OCI-LY1 (cell line): Measurements from ENCODE around the gene MXRA7.

Experiments used
- H2AFZ ChIP-seq: fragments of 200-600 bp; sonication (generic), shearing (Covaris generic); 2 replicates; pipeline ENCODE4 v1.6.0; 2014; ENCODE audit warnings: antibody characterized with exemption, mild to moderate bottlenecking, low read length
- H3F3A ChIP-seq: fragments of 200-600 bp; sonication (generic), shearing (Covaris generic); 2 replicates; pipeline ENCODE4 v1.6.0; 2014; ENCODE audit warnings: mild to moderate bottlenecking, antibody characterized with exemption, low read length, moderate library complexity; ENCODE audit not compliant: insufficient read depth
- H3K27ac ChIP-seq: fragments of 200-600 bp; sonication (generic); 2 replicates; pipeline ENCODE4 v1.5.1; 2014; ENCODE audit warnings: low read length, mixed run types, mild to moderate bottlenecking, low read depth; ENCODE audit not compliant: poor library complexity, severe bottlenecking
- H3K27me3 ChIP-seq: fragments of 200-600 bp; sonication (generic); 2 replicates; pipeline ENCODE4 v1.6.0; 2014; ENCODE audit warnings: antibody characterized with exemption, mild to moderate bottlenecking, low read length, moderate library complexity; ENCODE audit not compliant: insufficient read depth
- H3K36me3 ChIP-seq: fragments of 200-600 bp; sonication (generic); 2 replicates; pipeline ENCODE4 v1.6.1; 2014; ENCODE audit warnings: mild to moderate bottlenecking, antibody characterized with exemption, low read length, moderate library complexity, mixed read lengths; ENCODE audit not compliant: insufficient read depth
- H3K4me1 ChIP-seq: fragments of 200-600 bp; sonication (generic); 2 replicates; pipeline ENCODE4 v1.5.1; 2014; ENCODE audit warnings: mild to moderate bottlenecking, low read length, moderate library complexity; ENCODE audit not compliant: insufficient read depth, severe bottlenecking
- H3K4me2 ChIP-seq: fragments of 200-600 bp; sonication (generic), shearing (Covaris generic); 2 replicates; pipeline ENCODE4 v1.6.1; 2014; ENCODE audit warnings: low read length
- H3K4me3 ChIP-seq: fragments of 200-600 bp; sonication (generic); 2 replicates; pipeline ENCODE4 v1.5.1; 2014; ENCODE audit warnings: low read length, low read depth, mild to moderate bottlenecking, mixed read lengths; ENCODE audit not compliant: poor library complexity, severe bottlenecking
- H3K79me2 ChIP-seq: fragments of 200-600 bp; shearing (Covaris generic); 2 replicates; pipeline ENCODE4 v1.6.1; 2016; ENCODE audit warnings: mixed run types, low read length, mixed read lengths; ENCODE audit not compliant: insufficient read depth
- H3K9ac ChIP-seq: fragments of 200-600 bp; sonication (generic), shearing (Covaris generic); 2 replicates; pipeline ENCODE4 v1.6.1; 2014; ENCODE audit warnings: mild to moderate bottlenecking, low read length, mixed read lengths
- H3K9me2 ChIP-seq: fragments of 200-600 bp; sonication (generic), shearing (Covaris generic); 2 replicates; pipeline ENCODE4 v1.6.1; 2014; ENCODE audit warnings: low read depth, mild to moderate bottlenecking, low read length, mixed read lengths
- H3K9me3 ChIP-seq: fragments of 200-600 bp; shearing (Covaris generic); 2 replicates; pipeline ENCODE4 v1.6.1; 2014; ENCODE audit warnings: low read length, mixed read lengths
- H4K20me1 ChIP-seq: fragments of 200-600 bp; sonication (generic), shearing (Covaris generic); 2 replicates; pipeline ENCODE4 v1.6.0; 2016; ENCODE audit warnings: mild to moderate bottlenecking, low read length; ENCODE audit not compliant: insufficient read depth
- EZH2 ChIP-seq: fragments of 200-600 bp; sonication (generic), shearing (Covaris generic); IDR thresholded peaks from 2 replicates; pipeline ENCODE4 v1.8.0; 2017; ENCODE audit warnings: borderline replicate concordance, mixed run types, mild to moderate bottlenecking, antibody characterized with exemption, low read length, moderate library complexity, mixed read lengths
- TF ChIP-seq, protein P1 (sequence below): fragments of 200-600 bp; sonication (generic), shearing (Covaris generic); IDR thresholded peaks from 2 replicates; pipeline ENCODE4 v1.5.1; 2017; ENCODE audit warnings: mild to moderate bottlenecking, antibody characterized with exemption, low read length, moderate library complexity, mixed read lengths

MXRA7 gene

DNA sequence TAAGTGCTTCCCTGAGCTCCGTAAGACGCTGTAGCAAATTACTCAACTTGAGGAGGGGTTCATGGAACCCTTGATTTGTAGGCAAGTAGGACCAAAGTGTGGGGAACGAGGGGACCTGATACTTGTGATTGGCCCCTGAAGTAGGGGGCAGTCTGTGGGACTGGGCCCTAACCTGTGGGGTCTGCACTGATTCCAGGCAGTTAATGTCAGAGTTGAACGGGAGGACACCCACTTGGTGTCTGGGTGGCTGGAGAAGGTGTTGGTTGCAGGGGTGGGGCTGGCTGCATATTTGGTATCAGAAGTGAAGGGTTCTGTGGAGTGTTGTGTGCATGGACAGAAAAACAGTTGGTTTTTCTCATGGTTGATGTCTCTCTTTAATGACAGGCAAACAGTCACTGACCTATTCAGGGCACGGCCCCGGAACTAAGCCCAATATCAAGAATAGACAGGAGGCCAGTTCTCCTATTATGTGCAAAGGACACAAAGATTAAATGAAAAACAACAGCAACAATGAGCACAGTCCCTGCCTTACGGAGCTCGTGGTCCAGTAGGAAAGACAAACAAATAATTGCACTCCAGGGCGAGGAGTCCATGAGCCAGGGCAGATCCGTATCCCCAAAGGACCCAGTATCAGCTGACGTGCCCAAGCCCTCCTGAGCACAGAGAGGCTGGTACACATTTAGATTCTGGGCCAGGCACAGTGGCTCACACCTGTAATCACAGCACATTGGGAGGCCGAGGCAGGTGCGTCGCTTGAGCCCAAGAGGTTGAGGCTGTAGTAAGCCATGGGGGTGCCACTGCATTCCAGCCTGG, 19.2 kb downstream of the MXRA7 start:
- Histone ChIP-seq H3K79me2 (no peaks in the 10 kb centered on the region), H3K9ac (no peak overlapping the region), H3K9me3 (no peaks in the 10 kb centered on the region), H3K4me1 (no peaks in the 10 kb centered on the region), H4K20me1 (no peaks in the 10 kb centered on the region), H3K4me3 (no peak overlapping the region), H3K27ac (no peak overlapping the region), H3K4me2 (no peak overlapping the region), H3K27me3 (peaks cover 12% of the 10 kb centered on the region; the same call in 1 of the 2 replicates), H3F3A (no peaks in the 10 kb centered on the region), H3K9me2 (no peaks in the 10 kb centered on the region), H2AFZ (no peak overlapping the region), H3K36me3 (no peaks in the 10 kb centered on the region)
- TF ChIP-seq, protein P1, sequence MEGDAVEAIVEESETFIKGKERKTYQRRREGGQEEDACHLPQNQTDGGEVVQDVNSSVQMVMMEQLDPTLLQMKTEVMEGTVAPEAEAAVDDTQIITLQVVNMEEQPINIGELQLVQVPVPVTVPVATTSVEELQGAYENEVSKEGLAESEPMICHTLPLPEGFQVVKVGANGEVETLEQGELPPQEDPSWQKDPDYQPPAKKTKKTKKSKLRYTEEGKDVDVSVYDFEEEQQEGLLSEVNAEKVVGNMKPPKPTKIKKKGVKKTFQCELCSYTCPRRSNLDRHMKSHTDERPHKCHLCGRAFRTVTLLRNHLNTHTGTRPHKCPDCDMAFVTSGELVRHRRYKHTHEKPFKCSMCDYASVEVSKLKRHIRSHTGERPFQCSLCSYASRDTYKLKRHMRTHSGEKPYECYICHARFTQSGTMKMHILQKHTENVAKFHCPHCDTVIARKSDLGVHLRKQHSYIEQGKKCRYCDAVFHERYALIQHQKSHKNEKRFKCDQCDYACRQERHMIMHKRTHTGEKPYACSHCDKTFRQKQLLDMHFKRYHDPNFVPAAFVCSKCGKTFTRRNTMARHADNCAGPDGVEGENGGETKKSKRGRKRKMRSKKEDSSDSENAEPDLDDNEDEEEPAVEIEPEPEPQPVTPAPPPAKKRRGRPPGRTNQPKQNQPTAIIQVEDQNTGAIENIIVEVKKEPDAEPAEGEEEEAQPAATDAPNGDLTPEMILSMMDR = no peak
- no peak for TF ChIP-seq EZH2

DNA sequence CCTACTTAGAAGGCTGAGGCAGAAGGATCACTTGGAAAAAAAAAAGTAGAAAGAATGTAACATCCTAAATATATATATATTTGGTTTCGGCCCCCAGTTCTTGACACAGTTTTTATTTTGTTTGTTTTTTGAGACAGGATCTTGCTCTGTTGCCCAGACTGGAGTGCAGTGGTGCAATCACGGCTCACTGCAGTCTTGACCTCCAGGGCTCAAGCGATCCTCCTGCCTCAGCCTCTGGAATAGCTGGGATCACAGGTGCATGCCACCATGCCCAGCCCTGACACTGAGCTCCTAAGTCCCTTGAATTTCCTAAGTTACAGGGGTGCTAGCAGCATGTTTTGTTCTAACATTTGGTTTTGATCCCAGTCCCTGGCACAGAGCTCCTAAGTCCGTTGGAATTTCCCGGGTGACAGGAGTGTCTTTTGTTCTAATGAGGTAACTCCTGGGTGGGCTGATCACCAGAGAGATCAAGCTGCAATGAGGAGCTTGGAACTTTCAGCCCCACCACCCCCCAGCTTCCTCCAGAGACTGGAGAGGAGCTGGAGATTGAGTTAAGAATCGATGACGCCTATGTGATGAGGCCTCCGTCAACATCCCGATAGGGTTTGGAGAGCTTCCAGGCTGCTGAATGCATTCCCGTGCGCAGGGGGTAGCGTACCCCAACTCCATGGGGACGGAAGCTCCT, 20.0 kb downstream of the MXRA7 start:
- TF ChIP-seq, protein P1 = no peak
- TF ChIP-seq EZH2 = no peak
- H2AFZ ChIP-seq = no peak overlapping the region
- H3K4me1 ChIP-seq = no peaks in the 10 kb centered on the region
- no peaks in the 10 kb centered on the region for H3K9me3 ChIP-seq
- H3K9me2 ChIP-seq = no peaks in the 10 kb centered on the region
- peaks cover 14% of the 10 kb centered on the region; the same call in 1 of the 2 replicates for H3K27me3 ChIP-seq
- H3K79me2 ChIP-seq = no peaks in the 10 kb centered on the region
- H3K36me3 ChIP-seq = no peaks in the 10 kb centered on the region
- no peak overlapping the region for H3K4me2 ChIP-seq
- H3K27ac ChIP-seq = no peak overlapping the region
- H3K9ac ChIP-seq = no peak overlapping the region
- H4K20me1 ChIP-seq = no peaks in the 10 kb centered on the region
- H3K4me3 ChIP-seq = no peak overlapping the region
- no peaks in the 10 kb centered on the region for H3F3A ChIP-seq

DNA sequence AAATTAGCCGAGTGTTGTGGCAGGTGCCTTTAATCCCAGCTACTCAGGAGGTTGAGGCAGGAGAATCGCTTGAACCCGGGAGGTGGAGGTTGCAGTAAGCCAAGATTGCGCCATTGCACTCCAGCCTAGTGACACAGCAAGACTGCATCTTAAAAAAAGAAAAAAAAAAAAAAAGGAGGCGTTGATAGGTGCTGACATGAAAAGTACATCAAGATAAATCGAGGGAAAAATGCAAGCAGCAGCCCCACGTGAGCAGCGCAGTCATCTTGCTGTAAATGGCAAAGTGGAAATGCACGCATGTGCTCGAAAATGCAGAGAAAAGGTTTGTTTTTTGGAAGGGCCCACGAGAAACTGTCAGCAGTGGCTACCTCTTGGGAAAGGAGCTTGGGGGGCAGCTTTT, 20.9 kb downstream of the MXRA7 start:
- H2AFZ ChIP-seq = no peak overlapping the region
- H3K4me2 ChIP-seq = no peak overlapping the region
- H4K20me1 ChIP-seq = no peaks in the 10 kb centered on the region
- no peaks in the 10 kb centered on the region for H3K79me2 ChIP-seq
- H3F3A ChIP-seq = no peaks in the 10 kb centered on the region
- H3K27me3 ChIP-seq = 0 out of 2 replicates have a peak, but pooled peaks cover 14% of the 10 kb centered on the region
- H3K9me3 ChIP-seq = no peaks in the 10 kb centered on the region
- H3K27ac ChIP-seq = no peak overlapping the region
- H3K9ac ChIP-seq = no peak overlapping the region
- TF ChIP-seq, protein P1 = no peak
- TF ChIP-seq EZH2 = no peak
- H3K4me1 ChIP-seq = no peaks in the 10 kb centered on the region
- H3K36me3 ChIP-seq = no peaks in the 10 kb centered on the region
- H3K4me3 ChIP-seq = no peak overlapping the region
- no peaks in the 10 kb centered on the region for H3K9me2 ChIP-seq
